Sciatic nerve (tissue), 2 donors: ENCODE data around the gene SMIM35. TPM values are rescaled to one million over a fixed set of nuclear protein-coding genes. Genes with fewer than 3 reads are reported as not detected.
"Not testable (repeated sequence)": the region's sequence is repeated elsewhere in the genome, so short reads cannot be mapped to it uniquely, and the experiment has no call there.

ENCODE experiments used
- ATAC-seq: fragments of 200-7000 bp; cut with Tn5 transposase; one replicate; pipeline ENCODE4 v1.9.1; 2020; ENCODE audit warnings: mild to moderate bottlenecking, moderate library complexity
- DNase-seq: peaks from one replicate; pipeline ENCODE4 v3.0.0-alpha.2; 2020; ENCODE audit warnings: low spot score
- intact Hi-C: fragments of 100-400 bp; cut with DNase I; formaldehyde crosslinking; loops from one replicate; pipeline ENCODE4 v1.14.2; 2022
- total RNA-seq: library from RNA; stranded (reverse); fragmentation: NEBNext Ultra II Directional; extraction: Animal tissue kit (Norgen Biotek cat#: 25700); gene quantifications from one replicate; pipeline ENCODE4 v1.2.1, GENCODE V29; 2021
- donor health status: DM: no; HTN: no; CAD: no.
- donor health status: DM: no; HTN: no; CAD: no.

SMIM35 gene
- total RNA-seq, 1 donor from 2014 or later: not detected

GRCh38 chr11:118084656-118085055 is 2.1 kb downstream of the SMIM35 start:
- intact Hi-C loops: no loop called here
- no peak for DNase-seq
- no peak for ATAC-seq

- ATAC-seq (peak; percentile 56), DNase-seq (no peak)
- intact Hi-C loops: no loop called here
Measured at GRCh38 chr11:118084247-118084646, 2.5 kb downstream of the SMIM35 start.

GRCh38 chr11:118082880-118083552 is 3.7 kb downstream of the SMIM35 start:
- peak; percentile 20 for ATAC-seq
- no peak for DNase-seq
- intact Hi-C loops: no loop called here

- intact Hi-C loops: no loop called here
- no peak for ATAC-seq
- DNase-seq: no peak
Measured at GRCh38 chr11:118081241-118081958, 5.4 kb downstream of the SMIM35 start.

GRCh38 chr11:118080296-118080695 is 6.5 kb downstream of the SMIM35 start:
- DNase-seq (no peak), ATAC-seq (no peak)
- intact Hi-C loops: no loop called here

- intact Hi-C loops: no loop called here
- ATAC-seq (no peak), DNase-seq (no peak)
Measured at GRCh38 chr11:118079491-118079890, 7.3 kb downstream of the SMIM35 start.

- DNase-seq: no peak
- no peak for ATAC-seq
- intact Hi-C loops: no loop called here
Measured at GRCh38 chr11:118078911-118079411, 7.8 kb downstream of the SMIM35 start.

- intact Hi-C loops: no loop called here
- ATAC-seq: no peak
- DNase-seq: no peak
Measured at GRCh38 chr11:118076754-118077281, 9.9 kb downstream of the SMIM35 start, which contains the start of gene TMPRSS4. Gene TMPRSS4 (plus strand): TSS chr11:118077078. CDS start chr11:118077303, 225 bp downstream.

- ATAC-seq (no peak), DNase-seq (no peak)
Measured at GRCh38 chr11:118074785-118075184, 12.0 kb downstream of the SMIM35 start.

GRCh38 chr11:118074091-118074685 is 12.6 kb downstream of the SMIM35 start:
- no peak for ATAC-seq
- no peak for DNase-seq
- intact Hi-C loops: no loop called here

More at GRCh38 chr11:118074785-118075184, 12.0 kb downstream of the SMIM35 start:
- intact Hi-C loops: no loop called here

GRCh38 chr11:118073554-118073953 is 13.2 kb downstream of the SMIM35 start:
- no peak for ATAC-seq
- intact Hi-C loops: no loop called here
- DNase-seq: no peak

GRCh38 chr11:118071416-118072030 is 15.2 kb downstream of the SMIM35 start:
- DNase-seq (no peak), ATAC-seq (no peak)
- intact Hi-C loops: no loop called here

- ATAC-seq (no peak), DNase-seq (no peak)
- intact Hi-C loops: no loop called here
Measured at GRCh38 chr11:118068945-118069612, 17.7 kb downstream of the SMIM35 start.

- no peak for DNase-seq
- intact Hi-C loops: no loop called here
- ATAC-seq: no peak
Measured at GRCh38 chr11:118068206-118068944, 18.4 kb downstream of the SMIM35 start.

GRCh38 chr11:118067006-118067405 is 19.8 kb downstream of the SMIM35 start:
- intact Hi-C loops: no loop called here
- ATAC-seq (no peak), DNase-seq (no peak)

GRCh38 chr11:118065384-118065783 is 21.4 kb downstream of the SMIM35 start:
- DNase-seq: no peak
- intact Hi-C loops: no loop called here
- no peak for ATAC-seq

- intact Hi-C loops: no loop called here
- DNase-seq: peak; percentile 28
- no peak for ATAC-seq
Measured at GRCh38 chr11:118064956-118065355, 21.8 kb downstream of the SMIM35 start.

- intact Hi-C loops, ATAC-seq: not testable (repeated sequence)
- peak; percentile 32 for DNase-seq
Measured at GRCh38 chr11:118062631-118063030, 24.1 kb downstream of the SMIM35 start.
